GM23338 (cell line): Measurements from ENCODE around the gene RRP1.

Experiments
- CREB1 ChIP-seq: fragments of 250-450 bp; sonication (Bioruptor Pico); IDR thresholded peaks from 2 replicates; pipeline ENCODE4 v1.5.0; 2020; ENCODE audit warnings: low read depth, mild to moderate bottlenecking, moderate library complexity
- EZH2 ChIP-seq: fragments of 200-600 bp; sonication (generic); IDR thresholded peaks from one replicate; pipeline ENCODE4 v1.8.0; 2017; ENCODE audit warnings: antibody characterized with exemption, mild to moderate bottlenecking, low read depth; ENCODE audit not compliant: unreplicated experiment
- EZH2phosphoT487 ChIP-seq: fragments of 200-600 bp; sonication (generic); IDR thresholded peaks from one replicate; pipeline ENCODE4 v1.8.1; 2018; ENCODE audit warnings: antibody characterized with exemption; ENCODE audit not compliant: unreplicated experiment
- JUNB ChIP-seq: IDR thresholded peaks from one replicate; pipeline ENCODE4 v1.6.1; 2016; ENCODE audit warnings: antibody characterized with exemption; ENCODE audit not compliant: unreplicated experiment
- NANOG ChIP-seq: IDR thresholded peaks from 2 replicates; pipeline ENCODE4 v1.6.1; 2016; ENCODE audit warnings: antibody characterized with exemption, borderline replicate concordance
- POLR2AphosphoS5 ChIP-seq: IDR thresholded peaks from 2 replicates; pipeline ENCODE4 v1.6.1; 2016; ENCODE audit warnings: antibody characterized with exemption, low read depth
- ZNF114 ChIP-seq: fragments of 250-450 bp; sonication (Bioruptor Pico); IDR thresholded peaks from 2 replicates; pipeline ENCODE4 v1.5.0; 2020; ENCODE audit warnings: mild to moderate bottlenecking, moderate library complexity
- ZNF331 ChIP-seq: fragments of 250-450 bp; sonication (Bioruptor Pico); IDR thresholded peaks from 2 replicates; pipeline ENCODE4 v1.5.0; 2020; ENCODE audit warnings: low read depth, mild to moderate bottlenecking, moderate library complexity
- TF ChIP-seq, protein P1 (sequence below), 2 experiments: fragments of 200-600 bp in 1 of 2; sonication (generic) in 1 of 2; conservative IDR thresholded peaks; 2 replicates each; pipeline versions ENCODE4 v1.5.1 to v1.6.1; 2016 to 2017; ENCODE audit warnings: antibody characterized with exemption in 2 of 2, low read depth in 2 of 2, mild to moderate bottlenecking in 2 of 2, moderate library complexity in 1 of 2
- TF ChIP-seq, protein P2 (sequence below): IDR thresholded peaks from one replicate; pipeline ENCODE4 v1.6.1; 2018; ENCODE audit warnings: antibody characterized with exemption; ENCODE audit not compliant: unreplicated experiment

DNA sequence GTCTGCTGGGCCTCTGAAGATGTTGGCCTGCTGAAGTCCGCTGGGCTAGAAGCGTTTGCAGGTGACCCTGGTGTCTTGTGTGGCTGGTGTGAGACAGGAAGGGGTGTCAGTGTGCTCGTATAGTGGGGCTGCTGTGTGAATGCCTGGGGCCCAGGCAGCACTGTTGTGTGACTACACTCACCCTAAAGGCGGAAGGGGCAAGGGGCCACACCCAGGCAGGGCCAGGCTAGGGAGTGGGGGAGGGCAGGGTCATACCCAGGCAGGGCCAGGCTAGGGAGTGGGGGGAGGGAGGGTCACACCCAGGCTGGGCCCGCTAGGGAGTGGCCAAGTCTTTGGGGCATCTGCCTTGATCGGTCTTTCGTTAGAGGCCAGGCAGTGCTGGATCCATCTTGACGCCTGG is 45.4 kb upstream of the RRP1 start:
- TF ChIP-seq, protein P1, sequence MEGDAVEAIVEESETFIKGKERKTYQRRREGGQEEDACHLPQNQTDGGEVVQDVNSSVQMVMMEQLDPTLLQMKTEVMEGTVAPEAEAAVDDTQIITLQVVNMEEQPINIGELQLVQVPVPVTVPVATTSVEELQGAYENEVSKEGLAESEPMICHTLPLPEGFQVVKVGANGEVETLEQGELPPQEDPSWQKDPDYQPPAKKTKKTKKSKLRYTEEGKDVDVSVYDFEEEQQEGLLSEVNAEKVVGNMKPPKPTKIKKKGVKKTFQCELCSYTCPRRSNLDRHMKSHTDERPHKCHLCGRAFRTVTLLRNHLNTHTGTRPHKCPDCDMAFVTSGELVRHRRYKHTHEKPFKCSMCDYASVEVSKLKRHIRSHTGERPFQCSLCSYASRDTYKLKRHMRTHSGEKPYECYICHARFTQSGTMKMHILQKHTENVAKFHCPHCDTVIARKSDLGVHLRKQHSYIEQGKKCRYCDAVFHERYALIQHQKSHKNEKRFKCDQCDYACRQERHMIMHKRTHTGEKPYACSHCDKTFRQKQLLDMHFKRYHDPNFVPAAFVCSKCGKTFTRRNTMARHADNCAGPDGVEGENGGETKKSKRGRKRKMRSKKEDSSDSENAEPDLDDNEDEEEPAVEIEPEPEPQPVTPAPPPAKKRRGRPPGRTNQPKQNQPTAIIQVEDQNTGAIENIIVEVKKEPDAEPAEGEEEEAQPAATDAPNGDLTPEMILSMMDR (conservative IDR thresholded peaks at IDR 0.05; ENCODE audit: low read depth in 2 of 2): no peak
- no peak for TF ChIP-seq ZNF331 (CRISPR knock-in tag)
- no peak for TF ChIP-seq EZH2
- no peak for TF ChIP-seq EZH2phosphoT487
- no peak for TF ChIP-seq CREB1 (CRISPR knock-in tag)
- TF ChIP-seq, protein P2, sequence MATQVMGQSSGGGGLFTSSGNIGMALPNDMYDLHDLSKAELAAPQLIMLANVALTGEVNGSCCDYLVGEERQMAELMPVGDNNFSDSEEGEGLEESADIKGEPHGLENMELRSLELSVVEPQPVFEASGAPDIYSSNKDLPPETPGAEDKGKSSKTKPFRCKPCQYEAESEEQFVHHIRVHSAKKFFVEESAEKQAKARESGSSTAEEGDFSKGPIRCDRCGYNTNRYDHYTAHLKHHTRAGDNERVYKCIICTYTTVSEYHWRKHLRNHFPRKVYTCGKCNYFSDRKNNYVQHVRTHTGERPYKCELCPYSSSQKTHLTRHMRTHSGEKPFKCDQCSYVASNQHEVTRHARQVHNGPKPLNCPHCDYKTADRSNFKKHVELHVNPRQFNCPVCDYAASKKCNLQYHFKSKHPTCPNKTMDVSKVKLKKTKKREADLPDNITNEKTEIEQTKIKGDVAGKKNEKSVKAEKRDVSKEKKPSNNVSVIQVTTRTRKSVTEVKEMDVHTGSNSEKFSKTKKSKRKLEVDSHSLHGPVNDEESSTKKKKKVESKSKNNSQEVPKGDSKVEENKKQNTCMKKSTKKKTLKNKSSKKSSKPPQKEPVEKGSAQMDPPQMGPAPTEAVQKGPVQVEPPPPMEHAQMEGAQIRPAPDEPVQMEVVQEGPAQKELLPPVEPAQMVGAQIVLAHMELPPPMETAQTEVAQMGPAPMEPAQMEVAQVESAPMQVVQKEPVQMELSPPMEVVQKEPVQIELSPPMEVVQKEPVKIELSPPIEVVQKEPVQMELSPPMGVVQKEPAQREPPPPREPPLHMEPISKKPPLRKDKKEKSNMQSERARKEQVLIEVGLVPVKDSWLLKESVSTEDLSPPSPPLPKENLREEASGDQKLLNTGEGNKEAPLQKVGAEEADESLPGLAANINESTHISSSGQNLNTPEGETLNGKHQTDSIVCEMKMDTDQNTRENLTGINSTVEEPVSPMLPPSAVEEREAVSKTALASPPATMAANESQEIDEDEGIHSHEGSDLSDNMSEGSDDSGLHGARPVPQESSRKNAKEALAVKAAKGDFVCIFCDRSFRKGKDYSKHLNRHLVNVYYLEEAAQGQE: no peak
- no peak for TF ChIP-seq POLR2AphosphoS5
- no peak for TF ChIP-seq NANOG
- no peak for TF ChIP-seq JUNB
- TF ChIP-seq ZNF114: no peak
